AG09309 (cell line): Measurements from ENCODE around the gene ZNF644.

Experiments used
- DNase-seq: peaks from one replicate; pipeline ENCODE4 v3.0.0-alpha.2; 2010; ENCODE audit warnings: low read depth
- H3K4me3 ChIP-seq: 2 replicates; pipeline ENCODE4 v1.5.1; 2011; ENCODE audit warnings: mild to moderate bottlenecking, low read depth, low read length, moderate library complexity; ENCODE audit not compliant: control insufficient read depth
- CTCF ChIP-seq: IDR thresholded peaks from 2 replicates; pipeline ENCODE4 v1.5.1; 2011; ENCODE audit warnings: mild to moderate bottlenecking, low read depth, low read length, inconsistent platforms; ENCODE audit not compliant: insufficient read depth, control insufficient read depth; ENCODE audit errors: missing control alignments

Gene ZNF644

GRCh38 chr1:90924982-90925381, 96.9 kb downstream of the ZNF644 start:
- TF ChIP-seq CTCF, result no peak
- H3K4me3 ChIP-seq, result no peak overlapping the region
- no peak for DNase-seq

DNA sequence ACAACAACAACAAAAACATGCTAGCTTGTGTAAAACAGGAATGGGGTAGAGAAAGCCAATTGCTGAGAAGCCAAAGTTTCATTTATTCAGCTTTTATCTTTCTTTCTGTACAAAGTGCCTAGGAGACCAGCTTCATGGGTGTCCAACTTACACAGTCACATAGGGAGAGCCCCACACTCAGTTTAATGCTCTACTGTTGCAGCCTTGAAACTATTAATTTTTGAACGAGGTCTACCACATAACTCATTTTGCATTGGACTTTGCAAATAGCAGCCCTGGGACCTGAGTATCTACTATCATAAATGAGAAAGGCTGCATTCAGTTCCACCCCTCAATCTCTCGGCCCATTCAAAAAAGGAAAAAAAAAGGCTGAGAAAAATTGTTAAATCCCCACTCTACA, 98.8 kb downstream of the ZNF644 start:
- TF ChIP-seq CTCF, result no peak
- no peak overlapping the region for H3K4me3 ChIP-seq
- DNase-seq, result no peak

DNA sequence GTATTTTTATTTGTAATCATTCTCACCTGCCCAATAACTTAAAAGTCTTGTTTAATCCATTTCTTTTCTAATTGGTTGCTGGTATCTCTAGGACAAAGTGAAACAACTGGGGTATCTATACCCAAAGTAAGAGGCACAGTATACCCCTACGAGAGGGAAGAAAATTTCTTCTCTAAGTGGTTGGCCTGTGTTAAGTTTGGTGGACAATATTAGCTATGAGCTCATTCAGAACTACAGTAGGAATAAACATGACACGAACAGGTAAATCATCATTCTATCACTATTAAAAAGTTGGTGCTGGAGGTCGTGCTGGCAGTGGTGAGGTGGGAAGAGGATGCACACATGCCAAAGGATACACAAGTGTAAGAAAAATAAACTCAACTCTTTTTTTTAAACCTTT, 99.6 kb downstream of the ZNF644 start:
- no peak overlapping the region for H3K4me3 ChIP-seq
- no peak for DNase-seq
- no peak for TF ChIP-seq CTCF

DNA sequence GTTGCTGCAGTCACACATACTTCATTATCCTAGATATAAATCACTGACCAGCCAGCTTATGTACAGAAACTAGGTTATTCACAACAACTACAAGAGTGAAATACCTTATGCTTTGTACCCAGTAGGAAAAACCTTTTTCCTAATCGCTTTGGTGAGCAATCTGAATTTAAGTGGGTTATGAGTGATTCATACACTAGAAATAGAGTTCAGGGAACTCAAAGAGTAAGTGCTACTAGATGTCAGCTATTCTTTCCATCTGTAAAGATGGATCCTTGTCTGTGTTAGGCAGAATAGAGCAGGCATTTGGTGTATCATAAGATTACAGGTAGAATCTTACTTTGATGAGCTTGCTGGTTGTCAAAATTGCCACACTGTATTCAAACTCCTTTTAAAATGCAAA, 101.9 kb downstream of the ZNF644 start:
- no peak overlapping the region for H3K4me3 ChIP-seq
- DNase-seq, result no peak
- no peak for TF ChIP-seq CTCF

DNA sequence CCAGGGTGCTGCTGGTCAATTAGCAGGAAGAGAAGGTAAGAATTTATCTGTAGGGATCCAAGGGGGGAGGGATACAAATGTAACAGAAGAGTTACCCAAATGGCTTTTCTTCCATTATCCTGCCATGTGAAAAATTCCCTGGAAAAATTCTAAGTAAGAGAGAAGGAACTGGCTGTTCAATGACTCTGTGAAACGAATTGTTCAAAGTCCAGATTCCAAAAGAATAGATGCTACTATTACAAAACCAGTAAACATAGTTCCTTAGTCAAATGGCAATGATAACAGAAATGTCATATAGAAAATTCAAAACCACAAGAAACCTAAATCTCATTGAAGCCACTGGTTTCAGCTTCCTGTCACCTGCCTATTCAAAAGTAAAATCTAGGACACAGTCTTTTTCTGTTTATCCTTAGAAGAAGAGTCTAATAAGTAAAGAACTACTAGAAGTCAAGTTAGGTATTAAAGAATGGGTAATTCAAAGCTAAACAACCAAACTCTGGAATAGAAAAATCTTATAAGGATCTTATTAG, 102.6 kb downstream of the ZNF644 start:
- TF ChIP-seq CTCF, result no peak
- DNase-seq, result no peak
- no peak overlapping the region for H3K4me3 ChIP-seq

- no peak for DNase-seq
- TF ChIP-seq CTCF, result no peak
- no peak overlapping the region for H3K4me3 ChIP-seq
Measured at GRCh38 chr1:90911353-90911752, 110.5 kb downstream of the ZNF644 start.

- no peak for TF ChIP-seq CTCF
- no peak overlapping the region for H3K4me3 ChIP-seq
- DNase-seq, result no peak
Measured at GRCh38 chr1:90902672-90903071, 119.2 kb downstream of the ZNF644 start.
